Measurements from ENCODE around the gene LYPD5.
A peak's percentile ranks its signal among the peaks of the same experiment; 100 is the strongest.
"Not testable (repeated sequence)": the region's sequence is repeated elsewhere in the genome, so short reads cannot be mapped to it uniquely, and the experiment has no call there.

LYPD5 gene

DNA sequence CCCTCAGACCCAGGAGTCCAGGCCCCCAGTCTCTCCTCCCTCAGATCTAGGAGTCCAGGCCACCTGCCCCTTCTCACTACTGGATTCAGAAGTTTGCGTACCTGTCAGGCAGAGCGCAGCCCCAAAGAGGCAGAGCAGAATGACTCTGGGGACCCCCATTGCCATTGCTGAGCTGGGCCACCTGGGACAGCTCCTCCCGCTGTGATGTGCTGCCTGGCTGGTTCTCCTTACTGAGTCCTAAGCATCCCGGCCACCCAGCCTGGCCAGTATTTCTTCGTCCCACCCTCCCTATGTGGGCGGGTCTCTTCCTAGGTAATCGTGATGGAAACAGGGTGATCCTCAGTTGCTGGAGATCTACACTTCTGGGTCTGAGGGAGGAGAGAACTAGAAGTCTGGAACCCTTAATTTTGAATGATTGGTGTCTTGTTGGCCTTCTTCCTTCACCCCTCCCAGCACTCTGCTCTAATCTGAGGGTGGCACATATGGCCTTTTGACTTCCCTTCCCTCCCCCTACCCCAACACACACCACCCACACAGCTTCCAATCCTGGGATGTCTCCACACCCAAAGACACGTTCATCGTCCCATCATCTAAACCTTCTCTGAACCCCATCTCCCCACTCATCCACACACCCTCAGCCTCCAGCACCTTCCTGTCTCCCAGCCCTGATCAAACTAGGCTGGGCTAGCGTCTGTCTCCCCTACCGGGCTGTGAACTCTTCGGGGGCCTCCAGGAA, at the start of gene LYPD5:
LYPD5 (minus strand) TSS at position 232 of the 736 bp plus-strand sequence; CDS start at position 165, 67 bp downstream.
- no peak for DNase-seq

- DNase-seq: no peak
Observed at GRCh38 chr19:43848821-43849220, 46.6 kb upstream of the LYPD5 start.

DNA sequence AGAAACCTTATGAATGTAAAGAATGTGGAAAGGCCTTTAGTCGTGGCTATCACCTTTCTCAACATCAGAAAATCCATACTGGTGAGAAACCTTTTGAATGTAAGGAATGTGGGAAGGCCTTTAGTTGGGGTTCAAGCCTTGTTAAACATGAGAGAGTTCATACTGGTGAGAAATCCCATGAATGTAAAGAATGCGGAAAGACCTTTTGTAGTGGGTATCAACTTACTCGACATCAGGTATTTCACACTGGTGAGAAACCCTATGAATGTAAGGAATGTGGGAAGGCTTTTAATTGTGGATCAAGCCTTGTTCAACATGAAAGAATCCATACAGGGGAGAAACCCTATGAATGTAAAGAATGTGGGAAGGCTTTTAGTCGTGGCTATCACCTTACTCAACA, 45.6 kb upstream of the LYPD5 start:
- DNase-seq: no peak

DNA sequence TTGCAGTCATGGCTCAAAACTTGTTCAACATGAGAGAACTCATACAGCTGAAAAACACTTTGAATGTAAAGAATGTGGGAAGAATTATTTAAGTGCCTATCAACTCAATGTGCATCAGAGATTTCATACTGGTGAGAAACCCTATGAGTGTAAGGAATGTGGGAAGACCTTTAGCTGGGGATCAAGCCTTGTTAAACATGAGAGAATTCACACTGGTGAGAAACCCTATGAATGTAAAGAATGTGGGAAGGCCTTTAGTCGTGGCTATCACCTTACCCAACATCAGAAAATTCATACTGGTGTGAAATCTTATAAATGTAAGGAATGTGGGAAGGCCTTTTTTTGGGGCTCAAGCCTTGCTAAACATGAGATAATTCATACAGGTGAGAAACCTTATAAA, 45.0 kb upstream of the LYPD5 start:
- no peak for DNase-seq

DNA sequence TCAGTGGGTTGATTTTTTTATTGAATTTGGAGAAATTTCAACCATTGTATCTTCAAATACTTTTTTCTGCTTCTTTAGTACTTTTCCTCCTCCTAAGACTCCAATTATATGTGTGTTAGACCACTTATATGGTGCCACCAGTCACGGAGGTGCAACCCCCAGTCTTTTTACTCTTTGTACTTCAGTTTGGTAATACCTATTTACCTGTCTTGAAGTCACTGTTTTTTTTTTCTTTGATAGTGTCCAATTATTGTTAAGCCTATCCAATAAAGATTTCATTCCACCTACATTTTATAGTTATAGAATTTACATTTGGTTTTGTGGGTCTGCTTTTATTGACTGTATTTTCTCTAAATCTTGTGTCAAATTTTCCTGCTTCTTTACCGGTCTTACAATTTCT, 39.8 kb upstream of the LYPD5 start:
- DNase-seq: no peak

DNA sequence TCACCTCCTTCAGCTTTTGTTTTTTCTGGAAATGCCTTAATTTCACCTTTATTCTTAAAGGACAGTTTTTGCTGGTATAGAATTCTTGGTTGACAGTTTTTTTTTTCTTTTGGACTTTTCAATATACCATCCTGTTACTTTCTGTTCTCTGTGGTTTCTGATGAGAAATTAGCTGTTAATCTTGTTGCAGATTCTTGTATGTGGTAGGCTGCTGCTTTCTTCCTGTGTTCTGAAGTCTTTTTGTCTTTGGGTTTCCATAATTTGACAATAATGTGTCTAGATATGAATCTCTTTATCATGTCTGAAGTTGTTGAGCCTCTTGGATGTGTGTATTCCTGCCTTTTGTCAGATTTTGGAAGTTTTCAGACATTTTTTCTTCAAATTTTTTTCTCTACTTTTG, 36.9 kb upstream of the LYPD5 start:
- DNase-seq: no peak

GRCh38 chr19:43826787-43827754, 24.8 kb upstream of the LYPD5 start, which contains the start of gene ZNF283:
Gene ZNF283, plus strand, starts transcription at chr19:43827321. Its CDS starts 6,184 bp downstream, at chr19:43833505.
- peak; percentile 81 to 84 for DNase-seq

DNA sequence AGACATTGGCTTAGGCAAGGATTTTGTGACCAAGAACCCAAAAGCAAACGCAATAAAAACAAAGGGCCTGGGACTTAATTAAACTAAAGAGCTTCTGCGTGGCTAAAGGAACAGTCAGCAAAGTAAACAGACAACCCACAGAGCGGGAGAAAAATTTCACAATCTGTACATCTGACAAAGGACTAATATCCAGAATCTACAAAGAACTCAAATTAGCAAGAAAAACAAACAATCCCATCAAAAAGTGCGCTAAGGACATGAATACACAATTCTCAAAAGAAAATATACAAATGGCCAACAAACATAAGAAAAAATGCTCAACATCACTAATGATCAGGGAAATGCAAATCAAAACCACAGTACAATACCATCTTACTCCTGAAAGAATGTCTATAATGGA, 22.3 kb upstream of the LYPD5 start:
- not testable (repeated sequence) for DNase-seq

DNA sequence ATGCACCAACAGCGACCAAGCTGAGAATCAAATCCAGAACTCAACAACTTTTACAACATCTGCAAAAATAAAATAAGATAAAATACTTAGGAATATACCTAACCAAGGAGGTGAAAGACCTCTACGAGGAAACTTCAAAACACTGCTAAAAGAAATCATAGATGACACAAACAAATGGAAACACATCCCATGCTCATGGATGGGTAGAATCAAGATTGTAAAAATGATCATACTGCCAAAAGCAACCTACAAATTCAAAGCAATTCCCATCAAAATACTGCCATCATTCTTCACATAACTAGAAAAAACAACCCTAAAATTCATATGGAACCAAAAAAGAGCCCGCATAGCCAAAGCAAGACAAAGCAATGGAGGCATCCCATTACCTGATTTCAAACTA, 21.6 kb upstream of the LYPD5 start:
- not testable (repeated sequence) for DNase-seq

DNA sequence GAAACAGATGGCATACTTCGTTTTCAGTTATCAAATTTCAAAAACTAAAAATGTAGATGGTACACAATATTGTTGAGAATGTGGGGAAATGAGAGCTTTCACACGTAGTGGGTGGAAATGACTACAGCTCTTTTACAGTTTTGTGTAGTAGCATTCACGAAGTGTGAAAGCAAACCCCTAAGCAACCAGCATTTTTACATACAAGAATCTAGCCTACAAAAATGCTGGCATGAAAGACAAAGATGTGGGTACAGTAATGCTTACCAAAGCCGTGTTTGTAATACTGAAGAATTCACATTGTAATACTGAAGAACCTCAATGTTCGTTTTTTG, 18.6 kb upstream of the LYPD5 start:
- DNase-seq: no peak

DNA sequence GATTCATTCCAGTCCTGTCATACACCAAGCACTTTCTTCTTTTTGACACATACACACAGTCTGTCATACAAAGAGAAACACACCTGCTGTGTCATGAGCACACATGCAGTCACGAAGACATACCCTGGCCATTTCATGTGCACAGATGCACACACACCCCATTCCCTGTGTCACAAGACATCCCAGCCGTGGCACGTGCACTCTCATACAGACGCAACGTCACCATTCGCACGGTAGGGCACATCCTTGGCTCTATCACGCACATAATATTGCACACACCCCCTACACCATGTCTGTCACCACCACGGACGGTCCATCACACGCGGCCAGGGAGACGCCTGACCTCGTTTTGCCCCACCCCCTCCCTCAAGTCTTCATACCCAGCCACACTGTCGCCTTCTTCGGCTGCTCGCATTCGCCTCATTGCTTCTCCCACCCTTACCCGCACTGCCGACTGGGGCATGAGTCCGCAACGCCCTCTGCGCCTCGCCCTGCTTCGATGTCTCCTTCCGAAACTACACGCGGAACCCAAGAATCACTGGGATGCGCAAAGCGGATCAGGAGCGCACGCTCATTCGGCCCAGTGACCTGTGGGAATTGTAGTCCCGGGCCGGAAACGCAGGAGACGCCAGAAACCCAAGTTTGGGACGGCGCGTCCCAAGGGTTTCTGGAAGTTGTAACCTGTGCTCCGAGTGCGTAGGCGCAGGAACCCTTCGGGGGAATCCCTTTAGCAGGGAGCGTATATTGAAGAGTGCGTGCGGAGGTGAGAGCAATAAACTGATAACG, 18.0 kb upstream of the LYPD5 start:
- DNase-seq: no peak

GRCh38 chr19:43818500-43818899, 16.3 kb upstream of the LYPD5 start:
- no peak for DNase-seq

DNA sequence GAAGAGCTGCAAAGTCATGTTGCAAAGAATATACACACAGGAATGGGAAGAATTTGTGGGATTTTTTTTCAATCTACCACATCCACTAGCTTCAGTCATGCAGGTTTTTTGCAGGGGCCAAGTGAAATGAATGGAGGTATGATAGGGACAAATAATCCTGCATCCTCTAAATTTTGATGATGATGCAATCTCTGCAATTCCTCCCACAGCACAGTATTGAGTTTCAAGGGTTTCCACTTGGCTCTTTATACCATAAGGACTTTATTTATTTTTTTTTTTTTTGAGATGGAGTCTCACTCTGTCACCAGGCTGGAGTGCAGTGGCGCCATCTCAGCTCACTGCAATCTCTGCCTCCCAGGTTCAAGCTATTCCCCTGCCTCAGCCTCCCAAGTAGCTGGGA, 15.2 kb upstream of the LYPD5 start:
- DNase-seq: not testable (repeated sequence)

GRCh38 chr19:43814663-43815352, 12.6 kb upstream of the LYPD5 start:
- no peak for DNase-seq

DNA sequence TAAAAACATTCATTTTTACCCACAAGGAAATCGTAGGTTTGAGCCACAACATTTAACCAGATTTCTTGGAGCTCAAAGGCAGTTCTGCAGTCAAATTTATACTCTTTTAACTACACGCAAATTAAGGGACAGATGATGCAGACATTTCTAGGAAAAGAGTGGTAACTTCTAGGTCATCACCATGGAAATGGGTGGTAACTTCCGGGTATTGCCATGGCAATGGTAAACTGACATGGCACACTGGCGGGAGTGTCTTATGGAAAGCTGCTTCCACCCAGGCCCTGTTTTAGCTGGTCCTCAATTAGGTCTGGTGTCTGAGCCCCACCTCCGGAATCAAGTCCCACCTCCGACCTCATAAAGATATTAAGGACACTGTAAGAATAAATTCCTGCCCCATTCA, 10.4 kb upstream of the LYPD5 start:
- no peak for DNase-seq

DNA sequence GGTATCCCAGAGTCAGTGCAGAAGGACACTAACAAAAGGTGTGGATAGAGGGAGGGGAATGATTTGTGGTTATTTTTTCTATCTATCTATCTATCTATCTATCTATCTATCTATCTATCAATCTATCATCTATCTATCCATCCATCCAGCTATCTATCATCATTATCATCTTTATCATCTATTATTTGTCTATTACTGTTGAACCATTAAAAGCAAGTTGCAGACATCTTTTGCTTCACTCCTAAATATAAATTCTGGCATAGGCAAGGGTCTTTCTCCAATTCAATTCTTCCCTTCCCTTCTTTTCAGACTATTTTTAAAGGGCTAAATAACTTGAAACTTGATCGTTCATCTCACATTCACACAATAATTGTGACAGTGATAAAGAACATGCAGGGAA, 10.0 kb upstream of the LYPD5 start:
- DNase-seq: no peak

GRCh38 chr19:43811837-43812236, 9.6 kb upstream of the LYPD5 start:
- DNase-seq: no peak

GRCh38 chr19:43809762-43810696, 7.8 kb upstream of the LYPD5 start:
- peak; percentile 82 to 89 for DNase-seq

- no peak for DNase-seq
Observed at GRCh38 chr19:43807651-43808050, 5.4 kb upstream of the LYPD5 start.

DNA sequence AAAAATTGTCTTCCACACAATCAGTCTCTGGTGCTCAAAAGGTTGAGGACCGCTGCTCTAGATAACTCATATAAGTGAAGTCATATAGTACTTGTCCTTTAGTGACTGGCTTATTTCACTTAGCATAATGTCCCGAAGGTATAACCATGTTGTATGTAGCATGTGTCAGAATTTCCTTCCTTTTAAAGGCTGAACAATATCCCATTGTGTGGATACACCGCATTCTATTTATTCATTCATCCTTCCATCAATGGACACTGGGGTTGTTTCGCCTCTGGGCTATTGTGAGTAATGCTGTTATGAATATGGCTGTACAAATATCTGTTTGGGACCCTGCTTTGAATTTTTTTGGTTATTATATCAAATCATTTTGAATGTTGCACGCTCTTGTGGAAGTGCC, 4.6 kb upstream of the LYPD5 start:
- DNase-seq: no peak

GRCh38 chr19:43806401-43806800, 4.2 kb upstream of the LYPD5 start:
- not testable (repeated sequence) for DNase-seq

All from Kasumi-1 (cell line).